ENCODE data around the gene DMPK.
"Not testable (repeated sequence)": the region's sequence is repeated elsewhere in the genome, so short reads cannot be mapped to it uniquely, and the experiment has no call there.

DMPK gene

GRCh38 chr19:45767881-45768654 lies 14.2 kb downstream of the DMPK start:
- no peak for DNase-seq

GRCh38 chr19:45767410-45767880 lies 14.8 kb downstream of the DMPK start:
- no peak for DNase-seq

GRCh38 chr19:45766869-45767346 lies 15.4 kb downstream of the DMPK start:
- DNase-seq: no peak

- DNase-seq: no peak
Measured at GRCh38 chr19:45766296-45766868, 15.9 kb downstream of the DMPK start.

GRCh38 chr19:45765702-45766295 lies 16.5 kb downstream of the DMPK start:
- DNase-seq: no peak

- DNase-seq: no peak
Measured at GRCh38 chr19:45764945-45765701, 17.2 kb downstream of the DMPK start.

GRCh38 chr19:45764475-45764874 lies 17.8 kb downstream of the DMPK start:
- no peak for DNase-seq

- no peak for DNase-seq
Measured at GRCh38 chr19:45763691-45764294, 18.5 kb downstream of the DMPK start.

- no peak for DNase-seq
Measured at GRCh38 chr19:45762870-45763631, 19.2 kb downstream of the DMPK start.

GRCh38 chr19:45761714-45762113 lies 20.6 kb downstream of the DMPK start:
- DNase-seq: no peak

- DNase-seq: no peak
Measured at GRCh38 chr19:45758921-45759320, 23.4 kb downstream of the DMPK start.

GRCh38 chr19:45757695-45758094 lies 24.6 kb downstream of the DMPK start:
- DNase-seq: no peak

GRCh38 chr19:45754323-45754722 lies 28.0 kb downstream of the DMPK start:
- DNase-seq: no peak

GRCh38 chr19:45753548-45753947 lies 28.7 kb downstream of the DMPK start:
- no peak for DNase-seq

GRCh38 chr19:45752639-45753038 lies 29.7 kb downstream of the DMPK start:
- DNase-seq: no peak

- DNase-seq: not testable (repeated sequence)
Measured at GRCh38 chr19:45751483-45751882, 30.8 kb downstream of the DMPK start.

GRCh38 chr19:45747513-45747912 lies 34.8 kb downstream of the DMPK start:
- DNase-seq: no peak

- no peak for DNase-seq
Measured at GRCh38 chr19:45746866-45747265, 35.4 kb downstream of the DMPK start.

- no peak for DNase-seq
Measured at GRCh38 chr19:45745606-45746005, 36.7 kb downstream of the DMPK start.

- no peak for DNase-seq
Measured at GRCh38 chr19:45742969-45743368, 39.3 kb downstream of the DMPK start.

- DNase-seq: peak; percentile 39
Measured at GRCh38 chr19:45739498-45740439, 42.5 kb downstream of the DMPK start.
